Measurements from ENCODE around the gene GPR4. TPM values are rescaled to one million over a fixed set of nuclear protein-coding genes. Genes with fewer than 3 reads are reported as not detected.
A peak's percentile ranks its signal among the peaks of the same experiment; 100 is the strongest.

The GPR4 gene
- total RNA-seq, 1 donor from 2014 or later = 10.5 TPM

GRCh38 chr19:45575216-45575615, 26.8 kb downstream of the GPR4 start:
- DNase-seq (no peak), ATAC-seq (no peak)
- TF ChIP-seq, protein P1, sequence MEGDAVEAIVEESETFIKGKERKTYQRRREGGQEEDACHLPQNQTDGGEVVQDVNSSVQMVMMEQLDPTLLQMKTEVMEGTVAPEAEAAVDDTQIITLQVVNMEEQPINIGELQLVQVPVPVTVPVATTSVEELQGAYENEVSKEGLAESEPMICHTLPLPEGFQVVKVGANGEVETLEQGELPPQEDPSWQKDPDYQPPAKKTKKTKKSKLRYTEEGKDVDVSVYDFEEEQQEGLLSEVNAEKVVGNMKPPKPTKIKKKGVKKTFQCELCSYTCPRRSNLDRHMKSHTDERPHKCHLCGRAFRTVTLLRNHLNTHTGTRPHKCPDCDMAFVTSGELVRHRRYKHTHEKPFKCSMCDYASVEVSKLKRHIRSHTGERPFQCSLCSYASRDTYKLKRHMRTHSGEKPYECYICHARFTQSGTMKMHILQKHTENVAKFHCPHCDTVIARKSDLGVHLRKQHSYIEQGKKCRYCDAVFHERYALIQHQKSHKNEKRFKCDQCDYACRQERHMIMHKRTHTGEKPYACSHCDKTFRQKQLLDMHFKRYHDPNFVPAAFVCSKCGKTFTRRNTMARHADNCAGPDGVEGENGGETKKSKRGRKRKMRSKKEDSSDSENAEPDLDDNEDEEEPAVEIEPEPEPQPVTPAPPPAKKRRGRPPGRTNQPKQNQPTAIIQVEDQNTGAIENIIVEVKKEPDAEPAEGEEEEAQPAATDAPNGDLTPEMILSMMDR (IDR thresholded peaks at IDR 0.05) = no peak
- H3K36me3 ChIP-seq = no peaks in the 10 kb centered on the region
- intact Hi-C loops (cut with DNase I) = no loop called here
- peaks cover 18% of the 10 kb centered on the region for H3K4me1 ChIP-seq
- no peak overlapping the region for H3K4me3 ChIP-seq
- no peaks in the 10 kb centered on the region for H3K9me3 ChIP-seq
- H3K27me3 ChIP-seq (ENCODE audit: low read depth) = no peaks in the 10 kb centered on the region
- H3K27ac ChIP-seq = no peak overlapping the region

- TF ChIP-seq, protein P1 (IDR thresholded peaks at IDR 0.05) = no peak
- no peaks in the 10 kb centered on the region for H3K36me3 ChIP-seq
- ATAC-seq (no peak), DNase-seq (no peak)
- no peaks in the 10 kb centered on the region for H3K27me3 ChIP-seq (ENCODE audit: low read depth)
- peaks cover 18% of the 10 kb centered on the region for H3K4me1 ChIP-seq
- H3K9me3 ChIP-seq = no peaks in the 10 kb centered on the region
- intact Hi-C loops (cut with DNase I) = no loop called here
- no peak overlapping the region for H3K4me3 ChIP-seq
- no peak overlapping the region for H3K27ac ChIP-seq
Observed at GRCh38 chr19:45574526-45574925, 27.5 kb downstream of the GPR4 start.

- peaks cover 2% of the 10 kb centered on the region for H3K4me1 ChIP-seq
- H3K27me3 ChIP-seq (ENCODE audit: low read depth) = no peaks in the 10 kb centered on the region
- no peak for ATAC-seq
- H3K9me3 ChIP-seq = no peaks in the 10 kb centered on the region
- no peak for DNase-seq
- intact Hi-C loops (cut with DNase I) = no loop called here
- H3K4me3 ChIP-seq = no peak overlapping the region
- H3K27ac ChIP-seq = no peak overlapping the region
- H3K36me3 ChIP-seq = no peaks in the 10 kb centered on the region
- TF ChIP-seq, protein P1 (IDR thresholded peaks at IDR 0.05) = no peak
Observed at GRCh38 chr19:45571457-45572220, 30.4 kb downstream of the GPR4 start.

DNA sequence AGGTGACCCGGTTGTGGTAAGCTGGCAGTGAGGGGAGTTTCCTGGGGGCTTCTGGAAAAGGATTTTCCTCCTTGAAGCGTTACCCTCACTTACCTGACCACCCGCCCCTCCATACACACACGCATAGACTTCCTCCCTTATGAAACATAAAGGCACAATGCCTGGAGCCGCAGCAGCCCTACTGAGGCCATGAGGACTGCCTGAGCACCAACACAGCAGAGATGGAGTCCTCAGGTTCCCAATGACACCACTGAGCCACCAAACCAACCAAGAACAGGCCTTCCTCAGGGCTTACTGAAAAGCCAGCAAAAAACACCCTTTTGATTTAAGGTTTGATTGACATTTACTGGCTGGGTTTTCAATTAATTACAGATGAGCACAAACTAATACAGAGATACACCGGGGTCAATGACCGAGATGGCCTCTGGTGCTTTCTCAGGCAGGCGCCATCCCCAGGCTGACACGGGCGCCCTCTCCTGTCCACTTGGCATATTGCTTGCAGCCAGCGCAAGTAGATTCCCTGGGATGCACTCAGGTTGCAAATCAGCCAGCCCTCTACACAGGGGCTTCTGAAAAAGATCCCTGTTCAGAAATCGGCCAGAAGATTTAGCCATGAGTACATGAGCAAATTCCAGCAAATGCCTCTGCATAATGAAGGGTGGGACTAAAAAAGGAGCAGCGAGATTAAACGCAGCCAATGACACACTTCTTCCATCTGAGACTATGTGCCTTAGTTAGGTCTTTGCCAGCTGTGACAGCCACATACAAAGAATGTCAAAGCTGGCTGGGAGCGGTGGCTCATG, 32.2 kb downstream of the GPR4 start:
- no peaks in the 10 kb centered on the region for H3K27me3 ChIP-seq (ENCODE audit: low read depth)
- H3K9me3 ChIP-seq = no peaks in the 10 kb centered on the region
- no peak overlapping the region for H3K4me3 ChIP-seq
- no peaks in the 10 kb centered on the region for H3K4me1 ChIP-seq
- TF ChIP-seq, protein P1 (IDR thresholded peaks at IDR 0.05) = peak; percentile 71
- H3K27ac ChIP-seq = no peak overlapping the region
- H3K36me3 ChIP-seq = no peaks in the 10 kb centered on the region
- ATAC-seq (peak; percentile 63 to 79), DNase-seq (peak; percentile 67)
- intact Hi-C loops (cut with DNase I) = no loop called here

DNA sequence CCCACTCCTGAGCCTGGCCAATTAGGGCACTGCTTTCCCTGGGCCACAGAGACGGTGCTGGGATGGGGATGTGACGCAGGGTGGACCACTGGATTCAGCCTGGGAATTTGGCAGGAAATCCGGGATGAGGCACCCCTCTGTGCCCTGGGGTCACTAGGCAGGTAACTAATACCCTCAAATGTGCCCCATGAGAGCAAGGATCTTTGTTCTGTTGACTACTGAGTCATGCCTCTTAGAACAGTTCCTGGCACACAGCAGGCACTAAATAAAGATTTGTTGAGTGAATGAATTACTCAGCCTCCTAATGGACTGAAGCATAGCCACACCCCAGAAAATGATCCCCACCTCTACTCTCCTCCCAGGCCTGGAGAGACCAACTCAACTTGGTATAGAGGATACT, 33.3 kb downstream of the GPR4 start:
- H3K9me3 ChIP-seq = no peaks in the 10 kb centered on the region
- ATAC-seq = peak; percentile 32 to 47
- H3K36me3 ChIP-seq = no peaks in the 10 kb centered on the region
- TF ChIP-seq, protein P1 (IDR thresholded peaks at IDR 0.05) = no peak
- intact Hi-C loops (cut with DNase I) = no loop called here
- no peaks in the 10 kb centered on the region for H3K27me3 ChIP-seq (ENCODE audit: low read depth)
- DNase-seq = no peak
- no peaks in the 10 kb centered on the region for H3K4me1 ChIP-seq
- H3K4me3 ChIP-seq = no peak overlapping the region
- no peak overlapping the region for H3K27ac ChIP-seq

Data from lower lobe of right lung (tissue), 2 donors.